H1 (cell line): ENCODE data around the gene MED13.

Source experiments
- ATF2 ChIP-seq: IDR thresholded peaks from 2 replicates; pipeline ENCODE4 v1.6.1; 2012; ENCODE audit warnings: low read length, inconsistent platforms
- CBX8 ChIP-seq: fragments of 300-800, 300-1000 bp; sonication (generic); IDR thresholded peaks from 2 replicates; pipeline ENCODE4 v1.7.1; 2016; ENCODE audit warnings: low read depth, low read length, borderline replicate concordance
- CTCF ChIP-seq, 3 experiments: IDR thresholded peaks; 1 replicate in 2 of 3; 2 replicates in 1 of 3; pipeline versions ENCODE4 v1.5.1 to v1.6.1; 2011; ENCODE audit warnings: low read length in 3 of 3, mild to moderate bottlenecking in 3 of 3, inconsistent platforms in 2 of 3, low read depth in 1 of 3, moderate library complexity in 1 of 3; ENCODE audit not compliant: insufficient read depth in 1 of 3; ENCODE audit errors: control extremely low read depth in 1 of 3
- E2F6 ChIP-seq: IDR thresholded peaks from 2 replicates; pipeline ENCODE4 v1.6.1; 2012; ENCODE audit warnings: inconsistent platforms
- EP300 ChIP-seq, 2 experiments: IDR thresholded peaks; 1 replicate in 1 of 2; 2 replicates in 1 of 2; pipeline ENCODE4 v1.6.1; 2011 to 2012; ENCODE audit warnings: low read depth in 2 of 2, low read length in 2 of 2, mild to moderate bottlenecking in 2 of 2, borderline replicate concordance in 1 of 2, inconsistent platforms in 1 of 2, moderate library complexity in 1 of 2
- EZH2 ChIP-seq: fragments of 200-600 bp; sonication (generic); IDR thresholded peaks from 2 replicates; pipeline ENCODE4 v1.7.1; 2012; ENCODE audit warnings: low read depth, mild to moderate bottlenecking, moderate library complexity, low read length, inconsistent platforms; ENCODE audit not compliant: severe bottlenecking
- HDAC2 ChIP-seq, 2 experiments: fragments of 300-600 bp in 1 of 2; sonication (generic) in 1 of 2; IDR thresholded peaks; 2 replicates each; pipeline ENCODE4 v1.6.1; 2011 to 2012; ENCODE audit warnings: low read depth in 2 of 2, low read length in 2 of 2, mild to moderate bottlenecking in 2 of 2, moderate library complexity in 2 of 2, borderline replicate concordance in 1 of 2, inconsistent platforms in 1 of 2
- HDAC6 ChIP-seq: IDR thresholded peaks from one replicate; pipeline ENCODE4 v1.7.1; 2012; ENCODE audit warnings: low read depth, mild to moderate bottlenecking, inconsistent platforms, low read length, moderate library complexity
- NANOG ChIP-seq: IDR thresholded peaks from 2 replicates; pipeline ENCODE4 v1.6.1; 2011; ENCODE audit warnings: low read length, low read depth, mild to moderate bottlenecking, inconsistent platforms; ENCODE audit not compliant: insufficient read depth, poor library complexity, severe bottlenecking
- NRF1 ChIP-seq: IDR thresholded peaks from 2 replicates; pipeline ENCODE4 v1.6.1; 2011; ENCODE audit warnings: mild to moderate bottlenecking, low read depth, low read length, improper control_type of control experiment
- POLR2A ChIP-seq, 2 experiments: IDR thresholded peaks; 1 replicate in 1 of 2; 2 replicates in 1 of 2; pipeline ENCODE4 v1.6.1; 2011; ENCODE audit warnings: low read depth in 2 of 2, low read length in 2 of 2, mild to moderate bottlenecking in 2 of 2; ENCODE audit errors: control extremely low read depth in 1 of 2
- SP1 ChIP-seq: IDR thresholded peaks from 2 replicates; pipeline ENCODE4 v1.6.1; 2011; ENCODE audit warnings: low read depth, low read length

DNA sequence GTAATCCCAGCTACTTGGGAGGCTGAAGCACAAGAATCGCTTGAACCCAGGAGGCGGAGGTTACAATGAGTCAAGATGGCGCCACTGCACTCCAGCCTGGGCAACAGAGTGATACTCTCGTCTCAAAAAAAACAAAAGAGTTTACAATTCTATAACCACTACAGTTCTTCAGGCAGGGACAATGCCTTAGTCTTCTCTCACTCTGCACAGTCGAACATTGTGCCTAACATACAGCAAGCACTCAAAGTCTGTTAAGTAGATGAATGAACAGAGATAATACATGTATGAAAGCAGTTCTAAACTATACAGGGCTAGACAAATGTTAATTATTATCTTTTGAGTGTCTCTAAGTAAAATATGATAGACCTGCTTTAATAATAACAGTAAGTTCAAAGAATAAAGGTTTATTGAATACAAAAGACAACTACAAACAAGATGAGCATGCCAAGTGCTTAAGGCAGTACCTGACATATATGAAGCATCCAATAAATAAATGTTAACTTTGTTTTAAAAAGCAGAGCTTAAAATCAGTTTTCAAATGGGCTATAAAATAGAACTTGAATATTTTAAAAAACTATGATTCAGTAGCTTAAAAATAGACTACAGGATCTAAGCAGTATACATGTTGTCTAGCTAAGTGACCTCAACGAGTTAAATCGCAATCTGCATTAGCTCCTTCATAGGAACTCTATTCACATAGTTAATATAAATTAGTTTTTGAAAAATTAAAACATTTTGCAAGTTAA lies 156.6 kb downstream of the MED13 start:
- no peak for TF ChIP-seq CTCF (IDR thresholded peaks at IDR 0.05; ENCODE audit: control extremely low read depth in 1 of 3, insufficient read depth in 1 of 3, low read depth in 1 of 3, low read length in 3 of 3)
- TF ChIP-seq CBX8, result no peak
- no peak for TF ChIP-seq HDAC2 (IDR thresholded peaks at IDR 0.05; ENCODE audit: borderline replicate concordance in 1 of 2, low read depth in 2 of 2, low read length in 2 of 2)
- TF ChIP-seq EZH2, result no peak
- TF ChIP-seq SP1, result no peak
- no peak for TF ChIP-seq EP300 (IDR thresholded peaks at IDR 0.05; ENCODE audit: borderline replicate concordance in 1 of 2, low read depth in 2 of 2, low read length in 2 of 2)
- no peak for TF ChIP-seq NRF1
- TF ChIP-seq ATF2, result no peak
- no peak for TF ChIP-seq POLR2A (IDR thresholded peaks at IDR 0.05; ENCODE audit: control extremely low read depth in 1 of 2, low read depth in 2 of 2, low read length in 2 of 2)
- TF ChIP-seq E2F6, result no peak
- no peak for TF ChIP-seq HDAC6
- TF ChIP-seq NANOG, result no peak
